Right forelimb (tissue), 1 donor: ENCODE results near the gene ACAD8.
A peak's percentile ranks its signal among the peaks of the same experiment; 100 is the strongest.

Experiments used
- DNase-seq: peaks from one replicate; pipeline ENCODE4 v3.0.0-alpha.2; 2018

Gene ACAD8

DNA sequence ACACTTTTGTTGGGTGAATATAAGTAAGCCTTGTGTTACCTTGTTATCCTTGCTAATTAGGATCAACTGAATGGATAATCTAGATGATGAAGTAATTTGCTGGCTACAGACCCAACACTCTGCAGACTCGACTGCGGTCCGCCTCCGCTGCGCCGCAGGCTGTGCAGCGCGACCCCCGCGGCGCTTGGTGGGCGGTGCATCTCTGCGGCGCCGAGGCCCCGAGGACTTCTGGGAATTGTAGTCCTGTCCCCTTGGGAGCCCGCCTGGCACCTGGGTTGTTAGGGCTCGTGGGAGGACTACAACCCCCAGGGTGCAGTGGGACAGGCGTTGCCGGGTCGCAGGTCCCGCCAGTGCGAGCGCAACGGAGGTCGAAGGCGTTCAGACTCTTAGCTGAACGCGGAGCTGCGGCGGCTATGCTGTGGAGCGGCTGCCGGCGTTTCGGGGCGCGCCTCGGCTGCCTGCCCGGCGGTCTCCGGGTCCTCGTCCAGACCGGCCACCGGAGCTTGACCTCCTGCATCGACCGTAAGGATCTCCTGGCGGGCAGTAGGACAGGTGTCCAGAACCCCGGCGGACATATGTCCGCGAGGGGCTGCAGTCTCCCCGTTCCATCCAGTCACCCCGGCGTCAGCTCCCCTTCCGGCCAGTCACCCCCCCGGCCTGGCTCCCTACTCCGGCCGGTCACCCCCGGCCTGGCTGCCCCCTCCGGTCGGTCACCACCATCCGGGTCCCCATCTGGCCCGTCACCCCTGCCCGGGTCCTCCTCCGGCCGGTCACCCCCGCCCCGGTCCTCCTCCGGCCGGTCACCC, at the start of gene ACAD8, which contains the start of gene THYN1:
Gene ACAD8, plus strand, starts transcription at position 381 of the 806 bp plus-strand sequence. Its CDS starts 33 bp downstream, at position 414.
Gene THYN1, minus strand, starts transcription at position 165 of the 806 bp plus-strand sequence. CDS start 470 bp downstream, outside the sequence.
- DNase-seq = peak; percentile 97

- DNase-seq = no peak
These were observed 47.6 kb upstream of the ACAD8 start for GRCh38 chr11:134205729-134206128.

DNA sequence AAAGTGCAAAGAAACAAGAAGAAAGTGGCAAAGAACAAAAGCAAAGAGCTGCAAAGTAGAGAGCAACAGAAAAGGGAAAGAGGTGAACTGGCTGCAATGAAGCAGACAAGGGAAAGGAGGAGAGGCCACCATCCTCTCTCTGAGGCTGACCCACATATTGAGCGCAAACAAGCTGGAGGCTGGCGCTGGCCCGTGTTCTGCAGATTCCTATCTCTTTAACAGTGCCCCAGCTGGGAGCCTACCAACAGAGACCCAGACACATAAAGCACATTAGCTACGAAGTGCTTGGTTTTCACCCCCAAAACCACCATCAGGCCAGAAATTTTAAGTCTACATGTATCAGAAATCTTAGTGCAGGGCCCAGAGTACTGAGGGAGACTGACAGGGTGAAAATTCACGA, 47.2 kb upstream of the ACAD8 start:
- DNase-seq = no peak

DNA sequence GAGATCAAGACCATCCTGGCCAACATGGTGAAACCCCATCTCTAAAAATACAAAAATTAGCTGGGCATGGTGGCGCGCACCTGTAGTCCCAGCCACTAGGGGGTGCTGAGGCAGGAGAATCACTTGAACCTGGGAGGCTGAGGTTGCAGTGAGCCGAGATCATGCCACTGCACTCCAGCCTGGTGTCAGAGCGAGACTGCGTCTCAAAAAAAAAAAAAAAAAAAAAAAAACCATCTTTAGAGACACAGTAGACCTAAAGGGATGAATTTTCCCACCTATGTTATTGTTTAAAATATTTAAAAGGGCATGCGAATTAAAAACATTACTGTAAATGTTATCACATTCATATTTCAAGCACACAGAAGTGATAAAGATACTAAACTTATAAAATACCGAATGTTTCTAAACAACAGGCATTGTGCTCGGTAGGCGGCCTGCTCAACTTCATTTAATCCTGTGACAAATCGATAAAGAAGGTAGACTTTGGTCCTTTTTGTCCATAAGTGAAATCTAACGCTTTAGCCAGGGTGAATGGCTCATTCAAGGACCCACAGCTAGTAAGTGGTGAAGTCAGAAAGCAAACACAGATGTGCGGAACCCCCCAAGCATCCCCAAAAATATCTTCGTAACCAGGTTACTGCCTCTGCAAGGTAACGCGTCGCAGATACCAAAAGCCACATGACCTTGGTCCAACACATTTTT, 45.7 kb upstream of the ACAD8 start:
- no peak for DNase-seq

DNA sequence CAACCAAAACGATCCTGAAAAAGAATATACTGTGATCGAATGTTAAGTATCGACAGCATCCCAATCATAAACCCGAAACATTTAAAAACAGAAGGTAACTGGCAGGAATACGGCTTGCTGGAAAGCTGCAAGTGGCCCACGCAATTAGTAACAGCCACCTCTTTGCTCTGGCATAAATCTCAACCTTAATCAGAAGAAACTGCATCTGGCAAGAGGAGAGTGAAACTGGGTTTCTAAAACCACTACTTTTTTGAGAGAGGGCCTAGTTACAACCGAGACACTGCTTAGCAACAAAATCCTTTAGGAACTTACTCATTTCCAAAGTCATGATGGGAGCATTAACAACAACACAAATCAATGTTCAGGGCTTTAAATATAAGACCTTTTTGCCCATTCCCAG, 37.5 kb upstream of the ACAD8 start:
- DNase-seq = no peak

- DNase-seq = no peak
These were observed 36.6 kb upstream of the ACAD8 start for GRCh38 chr11:134216816-134217215.

DNA sequence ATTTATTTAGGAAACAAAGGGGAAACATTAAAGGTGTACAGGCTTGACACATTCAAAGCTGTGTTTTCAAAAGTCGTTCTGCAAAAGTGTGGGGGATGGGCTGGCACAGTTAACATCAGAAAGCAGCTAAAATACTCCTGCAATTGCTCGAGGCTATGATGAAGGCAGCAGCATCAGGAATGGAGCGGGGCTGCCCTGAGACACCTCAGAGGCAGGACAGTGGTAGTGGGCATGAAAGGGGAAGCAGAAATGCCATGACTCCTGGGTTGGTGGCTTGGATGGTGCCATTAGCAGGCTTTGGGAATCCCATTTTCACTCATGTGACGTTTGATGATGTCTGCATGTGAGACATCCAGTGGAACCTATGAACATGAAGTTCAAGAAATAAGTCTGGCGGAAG, 30.2 kb upstream of the ACAD8 start:
- no peak for DNase-seq

GRCh38 chr11:134223836-134224709, 29.3 kb upstream of the ACAD8 start, which contains the start of the genes NCAPD3 and VPS26B:
Gene NCAPD3, minus strand, starts transcription at chr11:134223967. Its CDS starts 41 bp downstream, at chr11:134223926.
Gene VPS26B, plus strand, starts transcription at chr11:134224671. Its CDS starts 452 bp downstream, at chr11:134225123.
- peak; percentile 97 for DNase-seq

DNA sequence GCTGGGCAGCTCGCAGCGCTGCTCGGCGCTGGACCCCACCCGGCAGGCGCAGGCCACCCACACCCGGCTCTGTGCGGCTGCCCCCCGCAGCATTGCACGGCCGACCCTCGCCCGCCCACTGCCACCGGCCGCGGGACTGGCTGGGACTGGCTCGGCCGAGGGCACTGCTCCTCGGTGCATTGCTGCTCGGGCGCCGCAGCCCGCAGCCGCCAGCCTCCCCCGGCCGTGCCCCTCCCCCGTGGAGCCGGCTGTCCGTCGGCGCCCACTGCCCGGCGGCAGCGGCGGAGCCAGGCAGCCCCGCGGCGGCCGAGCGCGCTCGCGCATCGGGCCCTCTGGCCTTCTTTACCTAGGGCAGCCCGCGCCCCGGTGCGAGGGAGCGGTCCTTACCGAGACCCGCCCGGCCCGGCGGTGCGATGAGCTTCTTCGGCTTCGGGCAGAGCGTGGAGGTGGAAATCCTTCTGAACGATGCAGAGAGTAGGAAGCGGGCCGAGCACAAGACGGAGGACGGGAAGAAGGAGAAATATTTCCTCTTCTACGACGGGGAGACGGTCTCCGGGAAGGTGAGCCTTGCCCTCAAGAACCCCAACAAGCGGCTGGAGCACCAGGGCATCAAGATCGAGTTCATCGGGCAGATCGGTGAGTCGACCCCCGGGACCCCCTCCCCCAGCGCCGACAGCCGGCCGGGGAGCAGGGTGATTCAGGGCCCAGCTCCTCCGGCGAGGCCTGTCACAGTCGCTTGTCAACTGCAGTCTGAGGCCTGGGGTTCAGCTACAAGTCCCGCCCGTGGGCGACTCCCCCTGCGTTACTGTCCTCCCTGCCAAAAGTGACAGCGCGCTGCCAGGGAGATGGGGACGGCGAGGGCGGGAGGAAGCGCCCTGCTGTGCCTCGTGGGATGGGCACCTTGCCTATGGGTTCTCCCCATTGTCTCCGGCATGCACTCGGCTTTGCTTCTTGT, 28.4 kb upstream of the ACAD8 start:
- peak; percentile 59 for DNase-seq

DNA sequence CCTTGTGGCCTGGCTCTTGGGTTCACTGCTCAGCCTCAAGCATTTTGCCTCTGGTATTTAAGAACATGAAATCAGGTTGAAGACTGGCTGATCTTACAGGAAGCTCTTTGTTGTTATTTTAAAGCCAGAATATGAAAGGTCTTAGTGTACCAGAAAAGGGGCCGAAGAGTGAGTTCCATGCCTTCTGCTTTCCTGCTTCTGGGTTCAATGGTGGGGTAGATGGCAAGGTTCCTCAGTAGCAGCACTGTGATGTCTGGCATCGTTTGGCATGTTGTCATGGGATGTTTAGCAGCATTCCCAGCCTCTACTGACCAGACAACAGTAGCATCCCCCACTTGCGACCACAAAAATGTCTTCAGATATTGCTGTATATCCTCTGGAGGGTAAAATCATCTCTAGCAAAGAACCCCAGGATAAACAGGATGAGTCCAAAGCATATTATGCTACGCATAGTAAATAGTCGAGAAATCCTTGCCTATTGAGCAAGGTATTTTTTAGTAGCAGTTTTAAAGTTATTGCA, 26.5 kb upstream of the ACAD8 start:
- no peak for DNase-seq

DNA sequence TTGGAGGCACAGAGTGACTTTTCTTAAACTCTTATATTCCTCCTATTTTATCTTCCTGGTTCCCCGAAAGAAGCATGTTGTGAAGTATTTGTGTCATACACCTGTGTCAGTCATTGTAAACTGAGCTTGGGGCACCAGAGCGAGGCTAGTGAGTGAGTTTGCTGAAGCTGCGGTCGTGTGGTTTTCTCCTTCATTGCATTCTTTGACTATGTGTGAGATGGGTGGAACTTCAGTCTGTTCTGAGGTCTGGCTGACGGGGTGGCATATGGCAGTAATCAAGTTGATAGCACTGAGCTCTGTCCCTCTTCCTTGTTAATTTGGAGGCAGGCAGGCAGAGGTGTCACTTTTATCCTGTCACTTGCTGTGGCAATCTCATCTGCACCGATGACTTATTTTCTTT, 24.7 kb upstream of the ACAD8 start:
- DNase-seq = no peak

DNA sequence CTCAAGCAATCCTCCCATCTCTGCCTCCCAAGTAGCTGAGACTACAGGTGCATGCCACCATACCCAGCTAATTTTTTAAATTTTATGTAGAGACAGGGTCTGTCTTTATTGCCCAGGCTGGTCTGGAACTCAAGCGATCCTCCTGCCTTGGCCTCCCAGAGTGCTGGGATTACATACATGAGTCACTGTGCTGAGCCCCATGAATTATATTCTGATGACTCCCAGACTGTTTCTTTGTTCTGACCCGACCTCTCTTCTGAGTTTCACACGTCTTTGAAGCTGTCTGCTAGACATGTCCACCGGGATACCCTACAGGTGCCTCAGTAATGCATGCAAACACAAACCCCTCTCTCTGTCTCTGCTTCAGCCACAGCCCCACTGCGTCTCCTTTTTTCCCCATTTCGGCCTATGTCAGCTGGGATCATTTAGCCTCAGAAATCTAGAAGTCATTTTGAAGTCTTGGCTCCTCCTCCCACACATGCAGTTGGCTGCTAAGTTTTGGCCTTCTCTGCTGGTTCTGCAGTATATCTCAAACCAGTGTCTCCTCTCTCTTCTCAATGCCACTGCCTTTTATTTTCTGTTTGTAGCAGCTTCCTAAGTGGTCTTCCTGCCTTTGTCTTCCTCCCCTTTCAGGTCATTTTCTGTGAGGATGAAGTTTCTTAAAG, 24.1 kb upstream of the ACAD8 start:
- no peak for DNase-seq

GRCh38 chr11:134230339-134230738, 23.0 kb upstream of the ACAD8 start:
- DNase-seq = no peak

- no peak for DNase-seq
These were observed 21.3 kb upstream of the ACAD8 start for GRCh38 chr11:134231958-134232659.

GRCh38 chr11:134233729-134234179, 19.6 kb upstream of the ACAD8 start:
- DNase-seq = no peak

GRCh38 chr11:134235399-134235798, 18.0 kb upstream of the ACAD8 start:
- no peak for DNase-seq

GRCh38 chr11:134236834-134237556, 16.4 kb upstream of the ACAD8 start:
- no peak for DNase-seq

DNA sequence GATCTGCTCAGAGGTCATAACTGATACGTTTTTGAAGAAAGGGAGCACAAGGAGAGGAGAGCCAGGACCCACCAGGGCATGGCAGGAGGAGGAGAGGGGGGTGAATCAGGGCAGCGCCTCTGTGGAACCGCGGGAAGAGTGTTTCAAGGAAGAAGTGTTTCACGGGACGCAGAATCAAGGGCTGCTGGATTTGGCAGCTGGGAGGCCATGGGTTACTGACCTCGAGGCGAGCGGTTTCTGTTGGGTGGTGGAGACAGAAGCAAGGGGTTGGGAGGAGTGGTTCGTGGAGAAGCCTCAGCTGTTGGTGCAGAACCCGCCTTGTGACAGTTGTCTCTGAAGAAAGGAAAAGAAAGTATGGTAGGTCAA, 15.8 kb upstream of the ACAD8 start:
- no peak for DNase-seq

- no peak for DNase-seq
These were observed 14.4 kb upstream of the ACAD8 start for GRCh38 chr11:134238956-134239355.
